WTC11 (cell line): ENCODE data around the gene CNKSR3. TPM values are rescaled to one million over a fixed set of nuclear protein-coding genes. Genes with fewer than 3 reads are reported as not detected.

Source experiments
- ATAC-seq: fragments of 200-7000 bp; cut with Tn5 transposase; 2 replicates; pipeline ENCODE4 v1.10.0; 2021; ENCODE audit warnings: mild to moderate bottlenecking, moderate library complexity
- CTCF ChIA-PET: fragments of 300-600 bp; sonication (Branson Sonifier 250); formaldehyde crosslinking; loops from one replicate; lab custom pipeline; 2021; ENCODE audit warnings: antibody characterized with exemption; lab: Charles Lee
- POLR2A ChIA-PET: fragments of 350-600 bp; sonication (Branson Sonifier 250); formaldehyde crosslinking; loops from one replicate; lab custom pipeline; 2021; ENCODE audit warnings: antibody characterized with exemption; lab: Charles Lee
- DNase-seq: peaks from one replicate; pipeline ENCODE4 v3.0.0; 2021; ENCODE audit warnings: low spot score
- H3K27ac Mint-ChIP-seq: 2 replicates; pipeline ENCODE4 v1.8.0; 2021; ENCODE audit warnings: mixed read lengths
- H3K27me3 Mint-ChIP-seq: 2 replicates; pipeline ENCODE4 v1.8.0; 2021; ENCODE audit warnings: low read depth, mild to moderate bottlenecking, moderate library complexity, mixed read lengths
- H3K36me3 Mint-ChIP-seq: 2 replicates; pipeline ENCODE4 v1.8.0; 2021; ENCODE audit warnings: mixed read lengths
- H3K4me1 Mint-ChIP-seq: 2 replicates; pipeline ENCODE4 v1.8.0; 2022; ENCODE audit warnings: mixed read lengths
- H3K4me3 Mint-ChIP-seq: 2 replicates; pipeline ENCODE4 v1.8.0; 2021; ENCODE audit warnings: mild to moderate bottlenecking, moderate library complexity, mixed read lengths
- H3K9me3 Mint-ChIP-seq: 2 replicates; pipeline ENCODE4 v1.8.0; 2021; ENCODE audit warnings: mixed read lengths
- ATF1 ChIP-seq: sonication (generic); formaldehyde crosslinking; IDR thresholded peaks from 2 replicates; pipeline ENCODE4 v1.8.1; 2023; ENCODE audit warnings: mild to moderate bottlenecking, moderate library complexity, missing genetic modification reagents
- GRHL2 ChIP-seq: fragments of 250-450 bp; sonication (Bioruptor Pico); IDR thresholded peaks from 2 replicates; pipeline ENCODE4 v1.8.0; 2022; ENCODE audit warnings: mild to moderate bottlenecking, moderate library complexity; ENCODE audit not compliant: insufficient replicate concordance, severe bottlenecking
- GTF2I ChIP-seq: fragments of 250-450 bp; sonication (Bioruptor Pico); conservative IDR thresholded peaks from 2 replicates; pipeline ENCODE4 v1.4.0; 2021; ENCODE audit warnings: mild to moderate bottlenecking
- IRF2 ChIP-seq: sonication (generic); formaldehyde crosslinking; IDR thresholded peaks from 2 replicates; pipeline ENCODE4 v1.8.0; 2022; ENCODE audit warnings: low read depth, missing genetic modification reagents, borderline replicate concordance
- MXD4 ChIP-seq: fragments of 250-450 bp; sonication (Bioruptor Pico); IDR thresholded peaks from 2 replicates; pipeline ENCODE4 v1.8.0; 2021; ENCODE audit warnings: mild to moderate bottlenecking, moderate library complexity, borderline replicate concordance
- RORB ChIP-seq: fragments of 250-450 bp; sonication (Bioruptor Pico); IDR thresholded peaks from 2 replicates; pipeline ENCODE4 v1.9.0; 2021; ENCODE audit warnings: mild to moderate bottlenecking
- SP1 ChIP-seq: sonication (generic); formaldehyde crosslinking; conservative IDR thresholded peaks from 2 replicates; pipeline ENCODE4 v1.8.1; 2022; ENCODE audit warnings: missing genetic modification reagents
- TCF7 ChIP-seq: sonication (generic); formaldehyde crosslinking; IDR thresholded peaks from 2 replicates; pipeline ENCODE4 v1.8.0; 2022; ENCODE audit warnings: mild to moderate bottlenecking, low read depth, missing genetic modification reagents, moderate library complexity
- TEAD4 ChIP-seq: sonication (generic); formaldehyde crosslinking; IDR thresholded peaks from 2 replicates; pipeline ENCODE4 v1.8.0; 2022; ENCODE audit warnings: mild to moderate bottlenecking, missing genetic modification reagents
- ZNF121 ChIP-seq: sonication (generic); formaldehyde crosslinking; IDR thresholded peaks from 2 replicates; pipeline ENCODE4 v1.8.0; 2023; ENCODE audit warnings: missing genetic modification reagents
- ZNF138 ChIP-seq: sonication (generic); formaldehyde crosslinking; conservative IDR thresholded peaks from 2 replicates; pipeline ENCODE4 v1.8.1; 2022; ENCODE audit warnings: mild to moderate bottlenecking, moderate library complexity, missing genetic modification reagents
- ZNF671 ChIP-seq: fragments of 250-450 bp; sonication (Bioruptor Pico); IDR thresholded peaks from 2 replicates; pipeline ENCODE4 v1.8.0; 2021; ENCODE audit warnings: mild to moderate bottlenecking
- total RNA-seq: library from RNA; stranded (reverse); gene quantifications from 3 replicates; pipeline ENCODE4 v1.2.3, GENCODE V29; 2021
- TF ChIP-seq, protein P1 (sequence below): fragments of 250-450 bp; sonication (Bioruptor Pico); IDR thresholded peaks from 2 replicates; pipeline ENCODE4 v2.1.2; 2022; ENCODE audit warnings: mild to moderate bottlenecking, moderate library complexity
- TF ChIP-seq, protein P2 (sequence below): sonication (generic); formaldehyde crosslinking; IDR thresholded peaks from 2 replicates; pipeline ENCODE4 v1.8.1; 2023; ENCODE audit warnings: mild to moderate bottlenecking, moderate library complexity, missing genetic modification reagents
- TF ChIP-seq, protein P3 (sequence below): sonication (generic); formaldehyde crosslinking; IDR thresholded peaks from 2 replicates; pipeline ENCODE4 v1.8.1; 2022; ENCODE audit warnings: low read depth, mild to moderate bottlenecking, moderate library complexity, missing genetic modification reagents, borderline replicate concordance
- TF ChIP-seq, protein P4 (sequence below): sonication (generic); formaldehyde crosslinking; IDR thresholded peaks from 2 replicates; pipeline ENCODE4 v1.8.0; 2022; ENCODE audit warnings: mild to moderate bottlenecking, missing genetic modification reagents
- TF ChIP-seq, protein P5 (sequence below): sonication (generic); formaldehyde crosslinking; IDR thresholded peaks from 2 replicates; pipeline ENCODE4 v1.8.0; 2023; ENCODE audit warnings: missing genetic modification reagents, mild to moderate bottlenecking, borderline replicate concordance

The CNKSR3 gene
- total RNA-seq, 1 experiment from 2014 or later: 5.7 TPM

DNA sequence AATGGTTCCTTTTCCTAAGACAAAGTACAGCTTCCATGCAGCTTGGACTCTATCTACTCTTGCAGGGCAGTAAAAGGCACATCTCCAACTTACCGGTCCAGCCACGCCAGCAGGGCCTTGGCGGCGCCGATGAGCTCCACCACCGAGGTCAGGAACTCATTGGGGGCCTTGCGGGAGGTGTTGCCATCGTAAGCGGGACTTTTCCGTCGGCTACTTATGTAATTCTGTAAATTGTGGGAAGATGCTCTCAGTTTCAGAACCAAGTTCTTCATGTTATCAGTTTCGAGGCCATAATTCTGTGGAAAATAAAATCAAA, 68.5 kb downstream of the CNKSR3 start:
- no peaks in the 10 kb centered on the region for H3K36me3 Mint-ChIP-seq
- no peak overlapping the region for H3K4me3 Mint-ChIP-seq
- DNase-seq (no peak), ATAC-seq (no peak)
- CTCF ChIA-PET: no interaction called here
- H3K9me3 Mint-ChIP-seq: no peaks in the 10 kb centered on the region
- no peaks in the 10 kb centered on the region for H3K27me3 Mint-ChIP-seq
- TF ChIP-seq, protein P1, sequence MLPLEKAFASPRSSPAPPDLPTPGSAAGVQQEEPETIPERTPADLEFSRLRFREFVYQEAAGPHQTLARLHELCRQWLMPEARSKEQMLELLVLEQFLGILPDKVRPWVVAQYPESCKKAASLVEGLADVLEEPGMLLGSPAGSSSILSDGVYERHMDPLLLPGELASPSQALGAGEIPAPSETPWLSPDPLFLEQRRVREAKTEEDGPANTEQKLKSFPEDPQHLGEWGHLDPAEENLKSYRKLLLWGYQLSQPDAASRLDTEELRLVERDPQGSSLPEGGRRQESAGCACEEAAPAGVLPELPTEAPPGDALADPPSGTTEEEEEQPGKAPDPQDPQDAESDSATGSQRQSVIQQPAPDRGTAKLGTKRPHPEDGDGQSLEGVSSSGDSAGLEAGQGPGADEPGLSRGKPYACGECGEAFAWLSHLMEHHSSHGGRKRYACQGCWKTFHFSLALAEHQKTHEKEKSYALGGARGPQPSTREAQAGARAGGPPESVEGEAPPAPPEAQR (CRISPR knock-in tag): no peak
- TF ChIP-seq ZNF138 (CRISPR knock-in tag) (no peak), ZNF121 (no peak), MXD4 (no peak), RORB (CRISPR knock-in tag) (no peak), IRF2 (no peak), ZNF671 (CRISPR knock-in tag) (no peak), GTF2I (CRISPR knock-in tag) (no peak), GRHL2 (CRISPR knock-in tag) (no peak), TCF7 (CRISPR knock-in tag) (no peak)
- TF ChIP-seq, protein P2, sequence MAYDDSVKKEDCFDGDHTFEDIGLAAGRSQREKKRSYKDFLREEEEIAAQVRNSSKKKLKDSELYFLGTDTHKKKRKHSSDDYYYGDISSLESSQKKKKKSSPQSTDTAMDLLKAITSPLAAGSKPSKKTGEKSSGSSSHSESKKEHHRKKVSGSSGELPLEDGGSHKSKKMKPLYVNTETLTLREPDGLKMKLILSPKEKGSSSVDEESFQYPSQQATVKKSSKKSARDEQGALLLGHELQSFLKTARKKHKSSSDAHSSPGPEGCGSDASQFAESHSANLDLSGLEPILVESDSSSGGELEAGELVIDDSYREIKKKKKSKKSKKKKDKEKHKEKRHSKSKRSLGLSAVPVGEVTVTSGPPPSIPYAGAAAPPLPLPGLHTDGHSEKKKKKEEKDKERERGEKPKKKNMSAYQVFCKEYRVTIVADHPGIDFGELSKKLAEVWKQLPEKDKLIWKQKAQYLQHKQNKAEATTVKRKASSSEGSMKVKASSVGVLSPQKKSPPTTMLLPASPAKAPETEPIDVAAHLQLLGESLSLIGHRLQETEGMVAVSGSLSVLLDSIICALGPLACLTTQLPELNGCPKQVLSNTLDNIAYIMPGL (CRISPR knock-in tag): no peak
- TF ChIP-seq, protein P3, sequence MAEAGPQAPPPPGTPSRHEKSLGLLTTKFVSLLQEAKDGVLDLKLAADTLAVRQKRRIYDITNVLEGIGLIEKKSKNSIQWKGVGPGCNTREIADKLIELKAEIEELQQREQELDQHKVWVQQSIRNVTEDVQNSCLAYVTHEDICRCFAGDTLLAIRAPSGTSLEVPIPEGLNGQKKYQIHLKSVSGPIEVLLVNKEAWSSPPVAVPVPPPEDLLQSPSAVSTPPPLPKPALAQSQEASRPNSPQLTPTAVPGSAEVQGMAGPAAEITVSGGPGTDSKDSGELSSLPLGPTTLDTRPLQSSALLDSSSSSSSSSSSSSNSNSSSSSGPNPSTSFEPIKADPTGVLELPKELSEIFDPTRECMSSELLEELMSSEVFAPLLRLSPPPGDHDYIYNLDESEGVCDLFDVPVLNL: no peak
- TF ChIP-seq, protein P4, sequence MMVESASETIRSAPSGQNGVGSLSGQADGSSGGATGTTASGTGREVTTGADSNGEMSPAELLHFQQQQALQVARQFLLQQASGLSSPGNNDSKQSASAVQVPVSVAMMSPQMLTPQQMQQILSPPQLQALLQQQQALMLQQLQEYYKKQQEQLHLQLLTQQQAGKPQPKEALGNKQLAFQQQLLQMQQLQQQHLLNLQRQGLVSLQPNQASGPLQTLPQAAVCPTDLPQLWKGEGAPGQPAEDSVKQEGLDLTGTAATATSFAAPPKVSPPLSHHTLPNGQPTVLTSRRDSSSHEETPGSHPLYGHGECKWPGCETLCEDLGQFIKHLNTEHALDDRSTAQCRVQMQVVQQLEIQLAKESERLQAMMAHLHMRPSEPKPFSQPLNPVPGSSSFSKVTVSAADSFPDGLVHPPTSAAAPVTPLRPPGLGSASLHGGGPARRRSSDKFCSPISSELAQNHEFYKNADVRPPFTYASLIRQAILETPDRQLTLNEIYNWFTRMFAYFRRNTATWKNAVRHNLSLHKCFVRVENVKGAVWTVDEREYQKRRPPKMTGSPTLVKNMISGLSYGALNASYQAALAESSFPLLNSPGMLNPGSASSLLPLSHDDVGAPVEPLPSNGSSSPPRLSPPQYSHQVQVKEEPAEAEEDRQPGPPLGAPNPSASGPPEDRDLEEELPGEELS (CRISPR knock-in tag): no peak
- TF ChIP-seq, protein P5, sequence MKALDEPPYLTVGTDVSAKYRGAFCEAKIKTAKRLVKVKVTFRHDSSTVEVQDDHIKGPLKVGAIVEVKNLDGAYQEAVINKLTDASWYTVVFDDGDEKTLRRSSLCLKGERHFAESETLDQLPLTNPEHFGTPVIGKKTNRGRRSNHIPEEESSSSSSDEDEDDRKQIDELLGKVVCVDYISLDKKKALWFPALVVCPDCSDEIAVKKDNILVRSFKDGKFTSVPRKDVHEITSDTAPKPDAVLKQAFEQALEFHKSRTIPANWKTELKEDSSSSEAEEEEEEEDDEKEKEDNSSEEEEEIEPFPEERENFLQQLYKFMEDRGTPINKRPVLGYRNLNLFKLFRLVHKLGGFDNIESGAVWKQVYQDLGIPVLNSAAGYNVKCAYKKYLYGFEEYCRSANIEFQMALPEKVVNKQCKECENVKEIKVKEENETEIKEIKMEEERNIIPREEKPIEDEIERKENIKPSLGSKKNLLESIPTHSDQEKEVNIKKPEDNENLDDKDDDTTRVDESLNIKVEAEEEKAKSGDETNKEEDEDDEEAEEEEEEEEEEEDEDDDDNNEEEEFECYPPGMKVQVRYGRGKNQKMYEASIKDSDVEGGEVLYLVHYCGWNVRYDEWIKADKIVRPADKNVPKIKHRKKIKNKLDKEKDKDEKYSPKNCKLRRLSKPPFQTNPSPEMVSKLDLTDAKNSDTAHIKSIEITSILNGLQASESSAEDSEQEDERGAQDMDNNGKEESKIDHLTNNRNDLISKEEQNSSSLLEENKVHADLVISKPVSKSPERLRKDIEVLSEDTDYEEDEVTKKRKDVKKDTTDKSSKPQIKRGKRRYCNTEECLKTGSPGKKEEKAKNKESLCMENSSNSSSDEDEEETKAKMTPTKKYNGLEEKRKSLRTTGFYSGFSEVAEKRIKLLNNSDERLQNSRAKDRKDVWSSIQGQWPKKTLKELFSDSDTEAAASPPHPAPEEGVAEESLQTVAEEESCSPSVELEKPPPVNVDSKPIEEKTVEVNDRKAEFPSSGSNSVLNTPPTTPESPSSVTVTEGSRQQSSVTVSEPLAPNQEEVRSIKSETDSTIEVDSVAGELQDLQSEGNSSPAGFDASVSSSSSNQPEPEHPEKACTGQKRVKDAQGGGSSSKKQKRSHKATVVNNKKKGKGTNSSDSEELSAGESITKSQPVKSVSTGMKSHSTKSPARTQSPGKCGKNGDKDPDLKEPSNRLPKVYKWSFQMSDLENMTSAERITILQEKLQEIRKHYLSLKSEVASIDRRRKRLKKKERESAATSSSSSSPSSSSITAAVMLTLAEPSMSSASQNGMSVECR (CRISPR knock-in tag): no peak
- POLR2A ChIA-PET: no interaction called here
- no peak overlapping the region for H3K27ac Mint-ChIP-seq
- no peaks in the 10 kb centered on the region for H3K4me1 Mint-ChIP-seq

DNA sequence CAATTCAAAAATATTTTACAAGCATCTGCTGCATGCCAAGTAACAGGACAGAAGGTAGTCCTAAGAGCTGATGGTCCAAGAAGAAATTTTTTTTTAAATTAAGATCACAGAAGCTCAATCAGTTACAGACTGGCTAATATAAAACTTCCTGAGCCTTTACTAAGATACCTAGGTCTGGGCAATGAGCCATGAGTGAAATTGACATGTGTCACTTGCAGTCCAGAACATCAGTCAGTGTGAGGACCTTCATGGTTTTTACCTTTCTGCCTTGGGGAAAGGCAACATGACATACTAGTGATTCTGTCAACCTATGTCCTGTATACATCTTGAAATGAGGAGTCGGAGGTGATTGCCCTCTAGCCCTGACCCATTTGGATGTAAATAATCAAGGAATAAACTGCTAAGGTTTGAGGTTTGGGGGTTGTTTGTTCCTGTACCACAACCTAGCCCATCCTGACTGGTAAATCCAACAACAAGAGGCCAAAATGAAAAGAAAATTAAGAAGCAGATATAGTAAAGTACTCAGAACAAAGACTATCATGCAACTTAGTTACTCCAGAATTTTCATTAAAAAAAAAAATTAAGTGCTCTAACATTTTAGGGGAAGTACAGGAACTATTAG, 70.0 kb downstream of the CNKSR3 start:
- H3K9me3 Mint-ChIP-seq: peaks cover 8% of the 10 kb centered on the region; the same call in 1 of the 2 replicates
- no peak for DNase-seq
- no peaks in the 10 kb centered on the region for H3K27me3 Mint-ChIP-seq
- H3K36me3 Mint-ChIP-seq: peaks cover 6% of the 10 kb centered on the region
- H3K4me3 Mint-ChIP-seq: no peak overlapping the region
- ATAC-seq: no peak
- no peak overlapping the region for H3K27ac Mint-ChIP-seq
- TF ChIP-seq SP1 (CRISPR knock-in tag): no peak
- TF ChIP-seq TEAD4 (CRISPR knock-in tag): no peak
- no peak for TF ChIP-seq ATF1 (CRISPR knock-in tag)
- TF ChIP-seq, all 79 proteins: peak for 0
- no peaks in the 10 kb centered on the region for H3K4me1 Mint-ChIP-seq
- POLR2A ChIA-PET: no interaction called here
- CTCF ChIA-PET: no interaction called here
